K562 (cell line): ENCODE data around the gene SFMBT2. TPM values are rescaled to one million over a fixed set of nuclear protein-coding genes. Genes with fewer than 3 reads are reported as not detected.

Source experiments
- ATAC-seq: fragments of 200-7000 bp; cut with Tn5 transposase; 3 replicates; pipeline ENCODE4 v1.9.1; 2020; ENCODE audit warnings: moderate library complexity
- BruUV-seq: library from RNA; stranded (reverse); fragments of 400-500 nt; replicated peaks from 2 replicates; lab custom pipeline; 2021; lab: Mats Ljungman, UMichigan
- CTCF ChIA-PET: fragments of 300-600 bp; formaldehyde crosslinking; extraction: SDS; loops from one replicate; lab custom pipeline; 2021; ENCODE audit warnings: low intra/inter-chr PET ratio; lab: Yijun Ruan, JAX
- POLR2A ChIA-PET: fragments of 300-600, 350-650 bp; sonication (Branson Sonifier 250); formaldehyde crosslinking; extraction: SDS; loops from one replicate; lab custom pipeline; 2021; ENCODE audit warnings: antibody characterized with exemption, inconsistent platforms; lab: Yijun Ruan, JAX
- DNase-seq, 4 experiments: peaks; one replicate each; pipeline versions ENCODE4 v3.0.0 to v3.0.0-alpha.2; 2011 to 2018; ENCODE audit warnings: low spot score in 3 of 4, mixed read lengths in 3 of 4; ENCODE audit errors: extremely low read depth in 1 of 4
- FAIRE-seq: peaks from 2 replicates; lab custom pipeline; 2011; peaks lifted over from hg19 to GRCh38; lab: Jason Lieb, UNC
- H2AFZ ChIP-seq: 2 replicates; pipeline ENCODE4 v1.6.0; 2011; ENCODE audit warnings: low read depth, low read length, control low read depth, inconsistent platforms
- H3K27ac ChIP-seq: fragments of 200-600 bp; 3 replicates; pipeline ENCODE4 v1.8.0; 2011; ENCODE audit warnings: low read depth, mild to moderate bottlenecking, control low read depth, inconsistent platforms, low read length, moderate library complexity, mixed read lengths; ENCODE audit errors: extremely low read depth
- H3K27me3 ChIP-seq, 2 experiments: fragments of 300-600 bp in 1 of 2; 2 replicates in 1 of 2; 3 replicates in 1 of 2; pipeline versions ENCODE4 v1.6.0 to v1.8.0; 2011; ENCODE audit warnings: inconsistent platforms in 2 of 2, low read length in 2 of 2, mild to moderate bottlenecking in 1 of 2, mixed read lengths in 1 of 2, moderate library complexity in 1 of 2; ENCODE audit not compliant: control insufficient read depth in 2 of 2, insufficient read depth in 2 of 2
- H3K36me3 ChIP-seq: fragments of 300-600 bp; 3 replicates; pipeline ENCODE4 v1.8.0; 2011; ENCODE audit warnings: mild to moderate bottlenecking, low read length, inconsistent platforms; ENCODE audit not compliant: control insufficient read depth, insufficient read depth
- H3K4me1 ChIP-seq, 2 experiments: fragments of 200-600 bp in 1 of 2; replicated peaks in 1 of 2; 2 replicates in 1 of 2; 3 replicates in 1 of 2; pipeline versions ENCODE4 v1.5.1 to v1.8.0; 2011; ENCODE audit warnings: inconsistent platforms in 2 of 2, low read length in 2 of 2, mild to moderate bottlenecking in 1 of 2, mixed read lengths in 1 of 2, moderate library complexity in 1 of 2; ENCODE audit not compliant: control insufficient read depth in 2 of 2, insufficient read depth in 2 of 2
- H3K4me2 ChIP-seq: 2 replicates; pipeline ENCODE4 v1.6.1; 2011; ENCODE audit warnings: low read length, control low read depth, inconsistent platforms, mixed read lengths; ENCODE audit not compliant: insufficient read depth
- H3K4me3 ChIP-seq: fragments of 200-600 bp; sonication (generic), shearing (Covaris generic); 2 replicates; pipeline ENCODE4 v1.5.1; 2016; ENCODE audit warnings: control low read depth, inconsistent platforms
- H3K79me2 ChIP-seq: fragments of 200-600 bp; 3 replicates; pipeline ENCODE4 v1.8.0; 2011; ENCODE audit warnings: low read length, inconsistent platforms; ENCODE audit not compliant: control insufficient read depth, insufficient read depth
- H3K9ac ChIP-seq, 2 experiments: 2 replicates each; pipeline versions ENCODE4 v1.6.0 to v1.6.1; 2011; ENCODE audit warnings: low read depth in 2 of 2, low read length in 2 of 2, control low read depth in 1 of 2, inconsistent platforms in 1 of 2, mild to moderate bottlenecking in 1 of 2, mixed read lengths in 1 of 2; ENCODE audit not compliant: insufficient read depth in 1 of 2
- H3K9me1 ChIP-seq: one replicate; pipeline ENCODE4 v1.6.0; 2011; ENCODE audit warnings: inconsistent platforms, mild to moderate bottlenecking, low read length, moderate library complexity; ENCODE audit not compliant: control insufficient read depth, insufficient read depth
- H3K9me3 ChIP-seq: replicated peaks from 2 replicates; pipeline ENCODE4 v1.5.1; 2011; ENCODE audit warnings: low read depth, low read length, inconsistent platforms; ENCODE audit not compliant: control insufficient read depth, insufficient read depth
- H4K20me1 ChIP-seq: replicated peaks from 2 replicates; pipeline ENCODE4 v1.6.1; 2011; ENCODE audit warnings: low read length, inconsistent platforms, mixed read lengths; ENCODE audit not compliant: control insufficient read depth, insufficient read depth
- CBX8 ChIP-seq: fragments of 200-600 bp; sonication (generic); IDR thresholded peaks from 2 replicates; pipeline ENCODE4 v1.6.1; 2012; ENCODE audit warnings: borderline replicate concordance, mixed run types, low read depth, mild to moderate bottlenecking, moderate library complexity, mixed read lengths, low read length, control low read depth, inconsistent platforms; ENCODE audit not compliant: poor library complexity, severe bottlenecking; ENCODE audit errors: extremely low read depth
- CCAR2 ChIP-seq: fragments of 200-400 bp; formaldehyde crosslinking; IDR thresholded peaks from 2 replicates; pipeline ENCODE4 v1.6.1; 2017; ENCODE audit warnings: mild to moderate bottlenecking, low read depth, low read length
- HES1 ChIP-seq: fragments of 450-650 bp; IDR thresholded peaks from 2 replicates; pipeline ENCODE4 v1.6.1; 2016; ENCODE audit warnings: low read depth, mild to moderate bottlenecking, moderate library complexity
- MLLT1 ChIP-seq, 2 experiments: fragments of 450-650 bp; IDR thresholded peaks; 2 replicates each; pipeline ENCODE4 v1.6.1; 2016
- NCOA4 ChIP-seq: fragments of 450-650 bp; IDR thresholded peaks from 2 replicates; pipeline ENCODE4 v1.6.1; 2018; ENCODE audit warnings: mild to moderate bottlenecking; ENCODE audit not compliant: partially characterized antibody
- NFIC ChIP-seq: fragments of 450-650 bp; IDR thresholded peaks from 2 replicates; pipeline ENCODE4 v1.6.1; 2017; ENCODE audit warnings: mild to moderate bottlenecking, inconsistent platforms
- NR2F6 ChIP-seq: fragments of 450-650 bp; formaldehyde crosslinking; IDR thresholded peaks from 2 replicates; pipeline ENCODE4 v1.4.0; 2020; ENCODE audit warnings: mild to moderate bottlenecking
- PHF8 ChIP-seq: fragments of 200-600 bp; sonication (generic); IDR thresholded peaks from 2 replicates; pipeline ENCODE4 v1.6.1; 2012; ENCODE audit warnings: mixed run types, mild to moderate bottlenecking, inconsistent platforms, low read length, moderate library complexity, borderline replicate concordance
- POLR2A ChIP-seq: fragments of 450-650 bp; conservative IDR thresholded peaks from 2 replicates; pipeline ENCODE4 v1.6.1; 2016
- POLR2B ChIP-seq: fragments of 450-650 bp; IDR thresholded peaks from 2 replicates; pipeline ENCODE4 v1.6.1; 2018; ENCODE audit warnings: low read depth; ENCODE audit not compliant: partially characterized antibody
- RUNX1 ChIP-seq: sonication (generic); IDR thresholded peaks from 2 replicates; pipeline ENCODE4 v1.6.1; 2016; ENCODE audit warnings: antibody characterized with exemption, low read depth
- SIN3B ChIP-seq: fragments of 450-650 bp; IDR thresholded peaks from 2 replicates; pipeline ENCODE4 v1.6.1; 2017; ENCODE audit warnings: low read depth, mild to moderate bottlenecking, moderate library complexity
- SMAD4 ChIP-seq: fragments of 250-450 bp; sonication (Bioruptor Pico); conservative IDR thresholded peaks from 2 replicates; pipeline ENCODE4 v1.8.0; 2021; ENCODE audit warnings: inconsistent platforms, mild to moderate bottlenecking, moderate library complexity
- TCF7 ChIP-seq: sonication (generic); IDR thresholded peaks from 2 replicates; pipeline ENCODE4 v1.6.1; 2016; ENCODE audit warnings: antibody characterized with exemption, borderline replicate concordance
- ZEB2 ChIP-seq: fragments of 450-650 bp; IDR thresholded peaks from 2 replicates; pipeline ENCODE4 v1.6.1; 2016
- WGBS: fragments of 100-300 bp; shearing (Covaris generic); methylation state at CpG from one replicate; pipeline ENCODE4 v1.1.6; 2016; ENCODE audit warnings: low coverage, mixed read lengths; ENCODE audit not compliant: insufficient coverage; ENCODE audit errors: missing lambda C conversion rate; 5-methylcytosine and 5-hydroxymethylcytosine counted together
- in situ Hi-C: fragments of 300-500 bp; cut with MboI; formaldehyde crosslinking; loops from 4 replicates; pipeline ENCODE4 v1.15.0; 2018; ENCODE audit warnings: inconsistent platforms, mixed read lengths
- intact Hi-C: fragments of 100-400 bp; cut with micrococcal nuclease; formaldehyde crosslinking; loops from 2 replicates; pipeline ENCODE4 v1.14.2; 2022
- polyA plus RNA-seq, 8 experiments: library from polyadenylated mRNA; depleted of rRNA in 4 of 8; stranded (reverse) in 5 of 8; unstranded in 3 of 8; fragments of >200 nt; fragmentation: Nextera tagmentation in 2 of 8; fragmentation: Illumina TruSeq in 1 of 8; extraction: Ambion mirVana in 2 of 8; extraction: Trizol in 1 of 8; gene quantifications; 2 replicates each; pipeline versions ENCODE4 v1.2.1 to v1.2.3, GENCODE V29; 2011 to 2014; ENCODE audit warnings: inconsistent platforms in 1 of 8, missing spikeins in 1 of 8
- total RNA-seq, 7 experiments: library from RNA; depleted of rRNA in 6 of 7; stranded (reverse); fragments of >200 nt in 6 of 7; fragmentation: Illumina TruSeq in 2 of 7; extraction: Trizol in 2 of 7; gene quantifications; 2 replicates each; pipeline versions ENCODE4 v1.2.1 to v1.2.3, GENCODE V29; 2011 to 2021; ENCODE audit warnings: low replicate concordance in 1 of 7
- TF ChIP-seq, protein P1 (sequence below), 2 experiments: fragments of 450-650 bp; conservative IDR thresholded peaks; 2 replicates each; pipeline ENCODE4 v1.6.1; 2017; ENCODE audit warnings: mild to moderate bottlenecking in 2 of 2, moderate library complexity in 2 of 2
- TF ChIP-seq, protein P2 (sequence below): sonication (generic); formaldehyde crosslinking; IDR thresholded peaks from 2 replicates; pipeline ENCODE4 v1.9.0; 2022; ENCODE audit warnings: mild to moderate bottlenecking, missing genetic modification reagents
- TF ChIP-seq, protein P3 (sequence below): fragments of 450-650 bp; IDR thresholded peaks from 2 replicates; pipeline ENCODE4 v1.7.0; 2016; ENCODE audit warnings: borderline replicate concordance

The SFMBT2 gene
- total and polyA plus RNA-seq, 9 of the 15 experiments (the other 6 are each of a cell fraction or from before 2014, with no cell fraction given) = 1.2 to 13.6 (median 7.6) TPM

DNA sequence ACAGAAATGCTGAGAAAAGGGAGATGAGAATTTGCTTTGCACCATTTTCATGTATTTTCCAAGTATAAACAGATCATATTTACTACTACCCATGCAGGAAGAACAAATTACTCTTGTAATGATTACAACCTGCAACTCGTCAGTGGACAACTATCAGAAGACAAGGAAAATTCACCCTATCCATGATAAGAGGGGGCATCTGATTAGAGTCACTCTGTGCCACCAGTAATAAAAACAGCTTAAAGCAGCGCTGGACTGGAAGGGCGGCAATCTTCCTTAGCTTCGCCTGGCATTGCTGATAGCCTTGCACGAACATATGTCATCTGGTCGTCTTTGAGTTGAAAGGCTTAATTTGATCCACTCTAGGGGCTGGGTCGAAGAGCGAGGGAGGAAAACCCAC is 162.7 kb downstream of the SFMBT2 start:
- no peak for FAIRE-seq
- Histone ChIP-seq H3K27ac (no peak overlapping the region), H3K79me2 (peaks cover 11% of the 10 kb centered on the region; the same call in 2 of the 3 replicates), H3K9me1 (no peaks in the 10 kb centered on the region), H2AFZ (no peak overlapping the region), H4K20me1 (no peaks in the 10 kb centered on the region), H3K4me3 (no peak overlapping the region), H3K36me3 (peaks cover 36% of the 10 kb centered on the region), H3K27me3 (no peaks in the 10 kb centered on the region), H3K4me1 (peaks cover 7 to 17% of the 10 kb centered on the region in 2 experiments; a peak in 3 of 5 replicates), H3K9me3 (no peaks in the 10 kb centered on the region), H3K4me2 (no peak overlapping the region), H3K9ac (no peak overlapping the region)
- in situ Hi-C loops (no loop called here), intact Hi-C loops (no loop called here)
- no peak for ATAC-seq
- CTCF ChIA-PET = no interaction called here
- POLR2A ChIA-PET = no interaction called here
- no TSS peak for BruUV-seq
- no peak for DNase-seq
- 67% methylated on average over 8 of the region's 8 CpGs for WGBS
- TF ChIP-seq, protein P1, sequence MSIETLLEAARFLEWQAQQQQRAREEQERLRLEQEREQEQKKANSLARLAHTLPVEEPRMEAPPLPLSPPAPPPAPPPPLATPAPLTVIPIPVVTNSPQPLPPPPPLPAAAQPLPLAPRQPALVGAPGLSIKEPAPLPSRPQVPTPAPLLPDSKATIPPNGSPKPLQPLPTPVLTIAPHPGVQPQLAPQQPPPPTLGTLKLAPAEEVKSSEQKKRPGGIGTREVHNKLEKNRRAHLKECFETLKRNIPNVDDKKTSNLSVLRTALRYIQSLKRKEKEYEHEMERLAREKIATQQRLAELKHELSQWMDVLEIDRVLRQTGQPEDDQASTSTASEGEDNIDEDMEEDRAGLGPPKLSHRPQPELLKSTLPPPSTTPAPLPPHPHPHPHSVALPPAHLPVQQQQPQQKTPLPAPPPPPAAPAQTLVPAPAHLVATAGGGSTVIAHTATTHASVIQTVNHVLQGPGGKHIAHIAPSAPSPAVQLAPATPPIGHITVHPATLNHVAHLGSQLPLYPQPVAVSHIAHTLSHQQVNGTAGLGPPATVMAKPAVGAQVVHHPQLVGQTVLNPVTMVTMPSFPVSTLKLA (conservative IDR thresholded peaks at IDR 0.05) = no peak
- TF ChIP-seq HES1 (no peak), SIN3B (no peak), PHF8 (no peak), ZEB2 (no peak), RUNX1 (no peak), NFIC (no peak), MLLT1 (IDR thresholded peaks at IDR 0.05) (no peak), CCAR2 (no peak), TCF7 (no peak), SMAD4 (CRISPR knock-in tag) (no peak), NR2F6 (CRISPR knock-in tag) (no peak), POLR2A (no peak), POLR2B (no peak), NCOA4 (no peak), CBX8 (no peak)
- TF ChIP-seq, protein P2, sequence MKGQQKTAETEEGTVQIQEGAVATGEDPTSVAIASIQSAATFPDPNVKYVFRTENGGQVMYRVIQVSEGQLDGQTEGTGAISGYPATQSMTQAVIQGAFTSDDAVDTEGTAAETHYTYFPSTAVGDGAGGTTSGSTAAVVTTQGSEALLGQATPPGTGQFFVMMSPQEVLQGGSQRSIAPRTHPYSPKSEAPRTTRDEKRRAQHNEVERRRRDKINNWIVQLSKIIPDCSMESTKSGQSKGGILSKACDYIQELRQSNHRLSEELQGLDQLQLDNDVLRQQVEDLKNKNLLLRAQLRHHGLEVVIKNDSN = no peak
- TF ChIP-seq, protein P3, sequence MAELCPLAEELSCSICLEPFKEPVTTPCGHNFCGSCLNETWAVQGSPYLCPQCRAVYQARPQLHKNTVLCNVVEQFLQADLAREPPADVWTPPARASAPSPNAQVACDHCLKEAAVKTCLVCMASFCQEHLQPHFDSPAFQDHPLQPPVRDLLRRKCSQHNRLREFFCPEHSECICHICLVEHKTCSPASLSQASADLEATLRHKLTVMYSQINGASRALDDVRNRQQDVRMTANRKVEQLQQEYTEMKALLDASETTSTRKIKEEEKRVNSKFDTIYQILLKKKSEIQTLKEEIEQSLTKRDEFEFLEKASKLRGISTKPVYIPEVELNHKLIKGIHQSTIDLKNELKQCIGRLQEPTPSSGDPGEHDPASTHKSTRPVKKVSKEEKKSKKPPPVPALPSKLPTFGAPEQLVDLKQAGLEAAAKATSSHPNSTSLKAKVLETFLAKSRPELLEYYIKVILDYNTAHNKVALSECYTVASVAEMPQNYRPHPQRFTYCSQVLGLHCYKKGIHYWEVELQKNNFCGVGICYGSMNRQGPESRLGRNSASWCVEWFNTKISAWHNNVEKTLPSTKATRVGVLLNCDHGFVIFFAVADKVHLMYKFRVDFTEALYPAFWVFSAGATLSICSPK = no peak
